ENCODE measurements around the gene HDAC4.
"Not testable (repeated sequence)": the region's sequence is repeated elsewhere in the genome, so short reads cannot be mapped to it uniquely, and the experiment has no call there.

The HDAC4 gene

DNA sequence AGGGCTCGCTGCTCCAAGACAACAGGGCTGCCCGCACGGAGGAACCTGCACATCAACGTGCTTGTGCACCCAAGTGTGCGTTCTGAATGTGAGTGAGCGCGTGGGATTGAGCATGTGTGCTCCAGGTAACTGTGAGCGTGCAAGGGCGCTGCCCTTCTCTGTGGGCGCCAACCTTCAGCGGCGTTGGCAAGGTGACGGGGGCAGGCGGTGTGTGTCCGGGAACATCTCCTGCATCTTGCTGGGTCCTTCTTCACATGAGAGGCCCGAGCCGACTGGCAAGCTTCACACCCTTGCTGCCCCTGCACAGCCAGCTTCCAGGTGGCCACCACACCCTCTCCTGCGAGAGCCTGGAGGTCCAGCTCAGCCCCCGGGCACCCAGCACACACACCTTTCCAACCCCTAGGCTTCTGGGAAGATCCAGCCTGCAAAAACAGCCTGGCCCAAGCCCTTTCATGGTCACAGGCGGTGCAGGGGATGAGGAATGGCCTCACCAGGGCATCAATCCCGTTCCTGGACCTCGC lies 220.9 kb downstream of the HDAC4 start:
- no peaks in the 10 kb centered on the region for H3K27me3 ChIP-seq (ENCODE audit: control insufficient read depth in 2 of 2, insufficient read depth in 2 of 2, low read length in 2 of 2)
- H3K9ac ChIP-seq (ENCODE audit: low read depth in 1 of 2, low read length in 2 of 2), result no peak overlapping the region
- H3K36me3 ChIP-seq (ENCODE audit: control insufficient read depth in 2 of 2, insufficient read depth in 2 of 2, low read length in 2 of 2), result peaks cover 8 to 16% of the 10 kb centered on the region in 2 donors
- H3K27ac ChIP-seq (ENCODE audit: low read depth in 2 of 2, low read length in 2 of 2), result no peak overlapping the region
- H3K4me3 ChIP-seq (ENCODE audit: low read length in 2 of 2), result no peak overlapping the region
- no peaks in the 10 kb centered on the region for H3K4me1 ChIP-seq (ENCODE audit: control insufficient read depth in 2 of 2, insufficient read depth in 2 of 2, low read length in 2 of 2)
- no peaks in the 10 kb centered on the region for H3K9me3 ChIP-seq (ENCODE audit: control insufficient read depth in 2 of 2, low read length in 2 of 2)

DNA sequence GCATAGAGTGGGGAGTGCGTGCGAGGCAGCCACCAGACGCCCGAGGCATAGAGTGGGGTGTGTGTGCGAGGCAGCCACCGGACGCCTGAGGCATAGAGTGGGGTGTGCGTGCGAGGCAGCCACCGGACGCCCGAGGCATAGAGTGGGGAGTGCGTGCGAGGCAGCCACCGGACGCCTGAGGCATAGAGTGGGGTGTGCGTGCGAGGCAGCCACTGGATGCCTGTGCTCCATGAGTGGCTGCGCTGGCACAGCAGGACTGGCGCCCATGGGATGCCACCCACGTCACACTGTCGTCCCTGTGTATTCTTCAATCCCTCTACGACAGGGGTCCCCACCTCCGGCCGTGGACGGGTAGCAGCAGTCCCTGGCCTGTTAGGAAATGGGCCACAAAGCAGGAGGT lies 221.9 kb downstream of the HDAC4 start:
- Histone ChIP-seq H3K4me1 (ENCODE audit: control insufficient read depth in 2 of 2, insufficient read depth in 2 of 2, low read length in 2 of 2) (no peaks in the 10 kb centered on the region), H3K27ac (ENCODE audit: low read depth in 2 of 2, low read length in 2 of 2) (no peak overlapping the region), H3K36me3 (ENCODE audit: control insufficient read depth in 2 of 2, insufficient read depth in 2 of 2, low read length in 2 of 2) (peaks cover 8 to 25% of the 10 kb centered on the region in 2 donors), H3K9ac (ENCODE audit: low read depth in 1 of 2, low read length in 2 of 2) (no peak overlapping the region), H3K9me3 (ENCODE audit: control insufficient read depth in 2 of 2, low read length in 2 of 2) (no peaks in the 10 kb centered on the region), H3K4me3 (ENCODE audit: low read length in 2 of 2) (no peak overlapping the region), H3K27me3 (ENCODE audit: control insufficient read depth in 2 of 2, insufficient read depth in 2 of 2, low read length in 2 of 2) (no peaks in the 10 kb centered on the region)

DNA sequence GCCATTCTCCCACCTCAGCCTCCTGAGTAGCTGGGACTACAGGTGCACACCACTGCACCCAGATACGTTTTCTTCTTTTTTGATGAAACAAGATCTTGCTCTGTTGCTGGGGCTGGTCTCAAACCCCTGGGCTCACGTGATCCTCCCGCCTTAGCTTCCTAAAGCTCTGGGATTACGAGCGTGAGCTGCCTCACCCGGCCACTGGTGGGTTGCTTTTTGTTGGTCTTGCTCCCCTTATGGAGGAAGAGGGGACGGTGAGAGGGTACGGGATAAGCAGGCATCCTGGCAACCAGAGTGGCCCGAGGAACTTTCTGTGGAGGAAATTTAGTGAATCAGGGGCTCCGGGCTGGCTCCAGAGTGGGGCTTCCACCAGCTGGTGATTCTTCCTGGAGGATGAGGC lies 222.3 kb downstream of the HDAC4 start:
- H3K27ac ChIP-seq (ENCODE audit: low read depth in 2 of 2, low read length in 2 of 2), result no peak overlapping the region
- no peak overlapping the region for H3K9ac ChIP-seq (ENCODE audit: low read depth in 1 of 2, low read length in 2 of 2)
- H3K4me3 ChIP-seq (ENCODE audit: low read length in 2 of 2), result no peak overlapping the region
- H3K36me3 ChIP-seq (ENCODE audit: control insufficient read depth in 2 of 2, insufficient read depth in 2 of 2, low read length in 2 of 2), result peaks cover 8 to 25% of the 10 kb centered on the region in 2 donors
- H3K27me3 ChIP-seq (ENCODE audit: control insufficient read depth in 2 of 2, insufficient read depth in 2 of 2, low read length in 2 of 2), result no peaks in the 10 kb centered on the region
- H3K9me3 ChIP-seq (ENCODE audit: control insufficient read depth in 2 of 2, low read length in 2 of 2), result no peaks in the 10 kb centered on the region
- no peaks in the 10 kb centered on the region for H3K4me1 ChIP-seq (ENCODE audit: control insufficient read depth in 2 of 2, insufficient read depth in 2 of 2, low read length in 2 of 2)

DNA sequence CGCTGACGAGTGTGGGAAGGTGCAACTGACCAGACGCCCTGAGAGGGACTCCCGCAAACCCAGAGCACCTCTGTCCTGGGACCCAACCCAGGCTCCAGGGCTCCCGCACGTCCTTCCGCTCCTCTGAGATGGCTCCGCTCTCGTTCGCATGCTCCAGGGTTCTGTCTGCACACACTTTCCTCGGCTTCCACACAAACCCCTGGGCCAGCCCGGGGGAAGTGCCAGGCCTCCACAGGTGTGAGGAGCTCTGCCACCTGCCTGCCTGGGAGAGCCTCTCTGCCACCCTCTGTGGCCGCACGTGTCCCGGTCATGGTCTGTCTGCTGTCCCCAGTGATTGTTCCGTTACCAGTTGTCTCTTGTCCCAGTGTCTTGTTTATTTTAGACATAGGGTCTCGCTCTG lies 222.9 kb downstream of the HDAC4 start:
- Histone ChIP-seq H3K4me1 (ENCODE audit: control insufficient read depth in 2 of 2, insufficient read depth in 2 of 2, low read length in 2 of 2) (no peaks in the 10 kb centered on the region), H3K27me3 (ENCODE audit: control insufficient read depth in 2 of 2, insufficient read depth in 2 of 2, low read length in 2 of 2) (no peaks in the 10 kb centered on the region), H3K9ac (ENCODE audit: low read depth in 1 of 2, low read length in 2 of 2) (no peak overlapping the region), H3K4me3 (ENCODE audit: low read length in 2 of 2) (no peak overlapping the region), H3K36me3 (ENCODE audit: control insufficient read depth in 2 of 2, insufficient read depth in 2 of 2, low read length in 2 of 2) (peaks cover 8 to 25% of the 10 kb centered on the region in 2 donors), H3K27ac (ENCODE audit: low read depth in 2 of 2, low read length in 2 of 2) (no peak overlapping the region), H3K9me3 (ENCODE audit: control insufficient read depth in 2 of 2, low read length in 2 of 2) (no peaks in the 10 kb centered on the region)

DNA sequence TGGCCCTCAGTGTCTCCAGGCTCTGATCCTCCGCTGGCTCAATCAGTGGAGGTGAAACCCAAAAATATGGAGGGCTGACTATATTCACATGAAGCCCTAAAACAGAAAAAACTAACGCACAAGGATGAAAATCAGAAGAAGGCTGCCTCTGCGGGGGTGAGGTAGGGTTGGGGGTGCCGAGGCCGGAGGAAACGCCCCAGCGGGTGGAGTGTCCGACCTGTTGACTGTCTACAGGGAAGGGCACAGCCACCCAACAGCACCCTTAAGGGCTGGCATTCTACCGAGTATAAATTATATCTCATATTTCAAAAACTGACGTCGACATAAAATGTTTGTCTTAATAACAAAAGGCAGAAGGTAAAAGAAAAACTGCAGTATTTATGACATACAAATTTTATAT lies 223.5 kb downstream of the HDAC4 start:
- no peaks in the 10 kb centered on the region for H3K9me3 ChIP-seq (ENCODE audit: control insufficient read depth in 2 of 2, low read length in 2 of 2)
- H3K27me3 ChIP-seq (ENCODE audit: control insufficient read depth in 2 of 2, insufficient read depth in 2 of 2, low read length in 2 of 2), result no peaks in the 10 kb centered on the region
- no peak overlapping the region for H3K27ac ChIP-seq (ENCODE audit: low read depth in 2 of 2, low read length in 2 of 2)
- no peak overlapping the region for H3K9ac ChIP-seq (ENCODE audit: low read depth in 1 of 2, low read length in 2 of 2)
- peaks cover 8 to 25% of the 10 kb centered on the region in 2 donors for H3K36me3 ChIP-seq (ENCODE audit: control insufficient read depth in 2 of 2, insufficient read depth in 2 of 2, low read length in 2 of 2)
- no peak overlapping the region for H3K4me3 ChIP-seq (ENCODE audit: low read length in 2 of 2)
- H3K4me1 ChIP-seq (ENCODE audit: control insufficient read depth in 2 of 2, insufficient read depth in 2 of 2, low read length in 2 of 2), result no peaks in the 10 kb centered on the region

DNA sequence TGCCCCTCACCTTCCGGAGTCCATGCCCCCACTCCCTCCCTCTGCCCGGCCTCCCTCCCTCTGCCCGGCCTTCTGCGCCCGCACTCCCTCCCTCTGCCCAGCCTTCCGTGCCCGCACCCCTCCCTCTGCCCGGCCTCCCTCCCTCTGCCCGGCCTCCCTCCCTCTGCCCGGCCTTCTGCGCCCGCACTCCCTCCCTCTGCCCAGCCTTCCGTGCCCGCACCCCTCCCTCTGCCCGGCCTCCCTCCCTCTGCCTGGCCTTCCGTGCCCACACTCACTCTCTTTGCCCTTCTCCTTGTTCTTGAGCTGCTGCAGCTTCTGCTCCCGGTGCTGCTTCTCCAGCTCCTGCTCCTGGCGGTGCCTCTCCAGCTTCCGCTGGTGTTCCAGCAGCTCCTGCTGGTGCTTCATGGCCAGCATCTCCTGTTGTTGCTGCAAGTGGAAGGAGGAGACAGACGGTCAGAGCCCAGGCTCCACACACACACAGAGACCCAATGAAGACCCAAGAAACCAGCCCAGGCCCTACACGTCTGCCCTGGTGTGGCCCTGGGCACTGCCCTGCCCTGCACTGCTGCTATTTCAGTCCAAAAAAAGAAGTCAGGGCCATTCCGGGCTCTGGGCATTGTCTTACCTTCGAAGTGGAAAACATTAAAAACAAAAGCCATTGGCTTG lies 224.5 kb downstream of the HDAC4 start:
- H3K4me1 ChIP-seq (ENCODE audit: control insufficient read depth in 2 of 2, insufficient read depth in 2 of 2, low read length in 2 of 2); H3K4me3 ChIP-seq (ENCODE audit: low read length in 2 of 2); H3K9me3 ChIP-seq (ENCODE audit: control insufficient read depth in 2 of 2, low read length in 2 of 2); H3K27me3 ChIP-seq (ENCODE audit: control insufficient read depth in 2 of 2, insufficient read depth in 2 of 2, low read length in 2 of 2); H3K27ac ChIP-seq (ENCODE audit: low read depth in 2 of 2, low read length in 2 of 2); H3K9ac ChIP-seq (ENCODE audit: low read depth in 1 of 2, low read length in 2 of 2): not testable (repeated sequence)
- H3K36me3 ChIP-seq (ENCODE audit: control insufficient read depth in 2 of 2, insufficient read depth in 2 of 2, low read length in 2 of 2), result peaks cover 8 to 25% of the 10 kb centered on the region in 2 donors

DNA sequence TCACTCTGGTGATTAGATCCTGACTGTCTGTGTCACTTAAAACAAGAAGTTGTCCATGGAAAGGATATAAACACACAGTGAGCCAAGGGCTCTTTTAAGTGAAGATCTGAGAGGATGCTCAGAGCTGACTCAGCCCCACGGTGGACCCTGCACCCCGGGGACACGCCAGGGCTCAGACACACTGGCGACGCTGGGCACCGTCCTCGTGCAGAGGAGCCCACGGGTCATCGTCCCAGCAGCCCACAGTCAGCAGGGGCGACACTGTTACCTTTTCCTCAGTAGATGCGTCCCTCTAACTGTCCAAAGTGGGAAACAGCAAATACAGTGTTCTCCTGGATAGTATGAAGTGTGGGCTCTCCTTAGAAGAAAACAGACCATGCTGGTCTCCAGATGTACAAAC lies 225.6 kb downstream of the HDAC4 start:
- Histone ChIP-seq H3K9me3 (ENCODE audit: control insufficient read depth in 2 of 2, low read length in 2 of 2) (peaks cover 0 to 5% of the 10 kb centered on the region in 2 donors), H3K4me3 (ENCODE audit: low read length in 2 of 2) (no peak overlapping the region), H3K27ac (ENCODE audit: low read depth in 2 of 2, low read length in 2 of 2) (no peak overlapping the region), H3K36me3 (ENCODE audit: control insufficient read depth in 2 of 2, insufficient read depth in 2 of 2, low read length in 2 of 2) (peaks cover 12 to 22% of the 10 kb centered on the region in 2 donors), H3K9ac (ENCODE audit: low read depth in 1 of 2, low read length in 2 of 2) (no peak overlapping the region), H3K4me1 (ENCODE audit: control insufficient read depth in 2 of 2, insufficient read depth in 2 of 2, low read length in 2 of 2) (no peaks in the 10 kb centered on the region), H3K27me3 (ENCODE audit: control insufficient read depth in 2 of 2, insufficient read depth in 2 of 2, low read length in 2 of 2) (no peaks in the 10 kb centered on the region)

DNA sequence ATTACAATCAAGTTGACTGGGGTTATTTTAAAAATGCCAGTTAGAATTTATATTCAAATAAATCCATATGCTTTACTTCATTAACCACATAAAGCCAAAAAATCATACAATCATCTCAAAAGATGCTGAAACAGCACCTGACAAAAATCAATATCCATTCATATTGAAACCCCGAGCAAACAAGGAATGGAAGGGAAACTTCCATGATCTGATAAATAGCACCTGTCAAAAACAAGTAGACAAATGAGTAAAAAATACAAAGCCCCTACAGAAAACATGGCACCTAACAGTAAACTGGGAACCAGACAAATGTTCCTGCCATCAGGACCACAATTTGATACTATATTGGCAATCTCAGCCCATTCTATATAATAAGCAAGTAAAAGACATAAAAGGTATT lies 227.5 kb downstream of the HDAC4 start:
- H3K9ac ChIP-seq (ENCODE audit: low read depth in 1 of 2, low read length in 2 of 2), result no peak overlapping the region
- H3K4me1 ChIP-seq (ENCODE audit: control insufficient read depth in 2 of 2, insufficient read depth in 2 of 2, low read length in 2 of 2), result no peaks in the 10 kb centered on the region
- peaks cover 12 to 19% of the 10 kb centered on the region in 2 donors for H3K36me3 ChIP-seq (ENCODE audit: control insufficient read depth in 2 of 2, insufficient read depth in 2 of 2, low read length in 2 of 2)
- no peak overlapping the region for H3K27ac ChIP-seq (ENCODE audit: low read depth in 2 of 2, low read length in 2 of 2)
- H3K4me3 ChIP-seq (ENCODE audit: low read length in 2 of 2), result no peak overlapping the region
- peaks cover 0 to 5% of the 10 kb centered on the region in 2 donors for H3K9me3 ChIP-seq (ENCODE audit: control insufficient read depth in 2 of 2, low read length in 2 of 2)
- no peaks in the 10 kb centered on the region for H3K27me3 ChIP-seq (ENCODE audit: control insufficient read depth in 2 of 2, insufficient read depth in 2 of 2, low read length in 2 of 2)

DNA sequence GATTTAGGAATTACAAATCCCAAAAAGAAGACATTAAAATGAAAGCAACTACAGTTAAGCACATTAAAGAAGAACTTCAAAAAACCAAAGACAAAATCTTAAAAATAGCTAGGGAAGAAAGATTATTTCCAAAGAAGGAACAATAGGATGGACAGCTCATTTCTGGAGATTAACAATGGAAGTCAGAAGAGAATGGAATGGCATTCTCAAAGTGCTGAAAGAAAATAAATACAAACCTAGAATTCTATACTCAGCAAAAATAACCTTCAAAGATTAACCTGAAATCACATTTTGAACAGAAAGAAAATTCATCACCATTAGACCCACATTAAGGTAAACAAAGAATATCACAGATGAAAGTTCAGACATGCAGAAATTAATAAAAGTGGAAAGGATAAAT lies 229.2 kb downstream of the HDAC4 start:
- Histone ChIP-seq H3K27me3 (ENCODE audit: control insufficient read depth in 2 of 2, insufficient read depth in 2 of 2, low read length in 2 of 2) (no peaks in the 10 kb centered on the region), H3K36me3 (ENCODE audit: control insufficient read depth in 2 of 2, insufficient read depth in 2 of 2, low read length in 2 of 2) (peaks cover 8 to 14% of the 10 kb centered on the region in 2 donors), H3K27ac (ENCODE audit: low read depth in 2 of 2, low read length in 2 of 2) (no peak overlapping the region), H3K4me3 (ENCODE audit: low read length in 2 of 2) (no peak overlapping the region), H3K9me3 (ENCODE audit: control insufficient read depth in 2 of 2, low read length in 2 of 2) (peaks cover 0 to 5% of the 10 kb centered on the region in 2 donors), H3K9ac (ENCODE audit: low read depth in 1 of 2, low read length in 2 of 2) (no peak overlapping the region), H3K4me1 (ENCODE audit: control insufficient read depth in 2 of 2, insufficient read depth in 2 of 2, low read length in 2 of 2) (peaks cover 0 to 11% of the 10 kb centered on the region in 2 donors)

DNA sequence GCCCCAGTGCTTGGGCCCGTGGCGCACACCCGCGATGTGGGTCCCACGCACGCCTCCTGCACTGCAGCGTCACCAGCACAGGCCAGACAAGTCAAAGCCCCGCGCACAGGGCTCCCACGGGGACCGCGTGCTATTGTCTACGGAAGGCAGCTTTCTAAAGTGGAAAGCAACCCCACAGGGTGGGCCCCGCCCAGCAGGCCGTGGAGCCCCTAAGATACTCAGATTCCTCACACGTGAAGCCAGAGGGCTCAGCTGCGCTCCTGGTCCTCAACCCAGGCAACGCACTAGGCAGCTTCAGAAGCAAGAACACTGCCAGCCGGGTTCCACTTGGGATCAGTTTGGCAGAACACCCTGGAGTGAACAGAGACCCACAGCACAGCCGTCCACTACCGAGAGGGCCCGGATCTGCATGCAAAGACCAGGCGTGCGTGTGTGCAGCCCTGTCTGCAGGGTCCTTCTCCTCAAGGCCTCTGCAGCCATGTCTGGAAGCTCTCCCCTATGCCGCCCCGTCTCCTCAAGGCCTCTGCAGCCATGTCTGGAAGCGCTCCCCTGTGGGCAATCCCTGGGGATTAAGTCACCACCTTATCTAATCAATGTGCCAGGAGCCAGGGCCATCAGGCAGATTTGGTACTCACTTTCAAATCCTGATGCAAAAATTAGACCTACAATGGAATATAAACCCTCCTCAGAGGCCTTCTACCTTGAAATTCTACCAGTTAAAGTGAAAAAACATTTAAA lies 231.3 kb downstream of the HDAC4 start:
- Histone ChIP-seq H3K9ac (ENCODE audit: low read depth in 1 of 2, low read length in 2 of 2) (no peak overlapping the region), H3K36me3 (ENCODE audit: control insufficient read depth in 2 of 2, insufficient read depth in 2 of 2, low read length in 2 of 2) (peaks cover 5 to 6% of the 10 kb centered on the region in 2 donors), H3K9me3 (ENCODE audit: control insufficient read depth in 2 of 2, low read length in 2 of 2) (peaks cover 0 to 5% of the 10 kb centered on the region in 2 donors), H3K27me3 (ENCODE audit: control insufficient read depth in 2 of 2, insufficient read depth in 2 of 2, low read length in 2 of 2) (no peaks in the 10 kb centered on the region), H3K4me3 (ENCODE audit: low read length in 2 of 2) (no peak overlapping the region), H3K4me1 (ENCODE audit: control insufficient read depth in 2 of 2, insufficient read depth in 2 of 2, low read length in 2 of 2) (peaks cover 0 to 11% of the 10 kb centered on the region in 2 donors), H3K27ac (ENCODE audit: low read depth in 2 of 2, low read length in 2 of 2) (no peak overlapping the region)
